ENCODE data around the gene HMGN3.

DNA sequence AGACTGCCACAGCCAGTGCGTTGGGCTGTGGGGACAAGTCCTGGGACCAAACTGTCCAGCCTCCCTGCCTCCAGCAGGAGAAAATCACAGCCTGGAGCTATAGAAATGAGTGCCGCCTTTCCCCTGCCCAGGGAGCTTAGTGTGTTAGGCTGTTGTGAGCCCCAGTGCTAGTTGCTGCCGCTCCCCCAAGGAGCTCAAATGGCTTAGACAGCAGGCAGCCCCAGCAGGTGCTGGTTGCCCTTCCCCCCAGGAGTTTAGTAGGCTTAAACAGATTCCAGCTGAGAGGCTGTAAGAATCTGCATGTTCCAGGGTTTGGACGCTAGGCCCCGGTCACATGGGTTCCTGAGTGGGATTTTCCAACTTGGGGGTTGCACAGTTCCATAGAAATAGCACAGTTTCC, 27.2 kb upstream of the HMGN3 start:
- no peak for TF ChIP-seq EZH2 (IDR thresholded peaks at IDR 0.05; ENCODE audit: low read length)
- TF ChIP-seq, protein P1, sequence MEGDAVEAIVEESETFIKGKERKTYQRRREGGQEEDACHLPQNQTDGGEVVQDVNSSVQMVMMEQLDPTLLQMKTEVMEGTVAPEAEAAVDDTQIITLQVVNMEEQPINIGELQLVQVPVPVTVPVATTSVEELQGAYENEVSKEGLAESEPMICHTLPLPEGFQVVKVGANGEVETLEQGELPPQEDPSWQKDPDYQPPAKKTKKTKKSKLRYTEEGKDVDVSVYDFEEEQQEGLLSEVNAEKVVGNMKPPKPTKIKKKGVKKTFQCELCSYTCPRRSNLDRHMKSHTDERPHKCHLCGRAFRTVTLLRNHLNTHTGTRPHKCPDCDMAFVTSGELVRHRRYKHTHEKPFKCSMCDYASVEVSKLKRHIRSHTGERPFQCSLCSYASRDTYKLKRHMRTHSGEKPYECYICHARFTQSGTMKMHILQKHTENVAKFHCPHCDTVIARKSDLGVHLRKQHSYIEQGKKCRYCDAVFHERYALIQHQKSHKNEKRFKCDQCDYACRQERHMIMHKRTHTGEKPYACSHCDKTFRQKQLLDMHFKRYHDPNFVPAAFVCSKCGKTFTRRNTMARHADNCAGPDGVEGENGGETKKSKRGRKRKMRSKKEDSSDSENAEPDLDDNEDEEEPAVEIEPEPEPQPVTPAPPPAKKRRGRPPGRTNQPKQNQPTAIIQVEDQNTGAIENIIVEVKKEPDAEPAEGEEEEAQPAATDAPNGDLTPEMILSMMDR (optimal IDR thresholded peaks at IDR 0.05 in 1 of 3, IDR thresholded peaks at IDR 0.05 in 1 of 3, conservative IDR thresholded peaks at IDR 0.05 in 1 of 3; ENCODE audit: extremely low read depth in 1 of 3, insufficient read depth in 2 of 3, low read length in 3 of 3): no peak

Measured in keratinocyte (primary cell).